ENCODE data around the gene CAMTA1.

CAMTA1 gene

DNA sequence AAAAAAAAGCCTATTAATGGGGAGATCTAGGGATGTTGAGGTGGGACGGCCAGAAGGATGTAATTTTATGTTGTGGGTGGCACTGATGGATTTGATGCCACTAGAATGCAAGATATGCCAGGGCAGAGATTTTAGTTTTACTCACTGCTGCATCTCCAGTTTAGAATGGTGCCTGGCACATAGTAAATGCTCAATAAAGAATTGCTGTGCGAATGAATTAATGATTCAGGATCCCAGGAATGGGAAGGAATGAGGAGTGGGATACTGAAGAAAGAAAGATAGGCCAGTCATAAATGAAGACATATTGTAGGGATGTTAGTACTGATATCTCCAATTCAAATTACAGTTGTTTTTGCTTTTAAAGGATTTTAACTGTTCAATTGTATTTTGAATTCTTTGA lies 72.6 kb downstream of the CAMTA1 start:
- no peak overlapping the region for H3K27ac ChIP-seq (ENCODE audit: low read depth, low read length)
- no peak overlapping the region for H3K4me3 ChIP-seq (ENCODE audit: low read depth in 1 of 5, low read length in 5 of 5)
- H3K9me3 ChIP-seq (ENCODE audit: control insufficient read depth in 5 of 5, low read length in 5 of 5): no peaks in the 10 kb centered on the region
- peaks cover 0 to 9% (median 7%) of the 10 kb centered on the region in 5 donors for H3K4me1 ChIP-seq (ENCODE audit: control insufficient read depth in 5 of 5, insufficient read depth in 5 of 5, low read length in 5 of 5)
- H3K27me3 ChIP-seq (ENCODE audit: control insufficient read depth in 5 of 5, insufficient read depth in 4 of 5, low read length in 5 of 5): no peaks in the 10 kb centered on the region
- no peak overlapping the region for H3K9ac ChIP-seq (ENCODE audit: low read length in 5 of 5)
- peaks cover 0 to 8% (median 0%) of the 10 kb centered on the region in 5 donors for H3K36me3 ChIP-seq (ENCODE audit: control insufficient read depth in 5 of 5, insufficient read depth in 5 of 5, low read length in 5 of 5)

DNA sequence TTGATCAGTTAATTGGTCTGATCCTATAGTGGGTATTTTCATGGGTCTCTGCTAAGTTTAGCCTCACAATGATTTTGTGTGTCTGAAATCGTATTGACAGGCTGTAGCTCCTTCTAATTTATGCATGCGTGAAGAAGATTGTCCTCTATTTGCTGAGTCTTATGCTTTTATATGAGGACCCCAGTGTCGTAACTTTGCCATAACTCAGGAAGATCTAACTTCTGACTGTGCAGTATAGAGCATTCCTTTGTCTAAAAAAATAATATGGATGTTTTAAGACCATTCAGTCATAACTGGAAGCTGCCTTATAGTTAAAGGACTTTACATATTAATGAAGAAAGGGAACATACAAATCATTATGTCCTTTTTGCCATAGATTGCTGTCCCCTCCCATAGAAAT lies 73.3 kb downstream of the CAMTA1 start:
- no peak overlapping the region for H3K27ac ChIP-seq (ENCODE audit: low read depth, low read length)
- H3K4me1 ChIP-seq (ENCODE audit: control insufficient read depth in 5 of 5, insufficient read depth in 5 of 5, low read length in 5 of 5): peaks cover 0 to 9% (median 7%) of the 10 kb centered on the region in 5 donors

DNA sequence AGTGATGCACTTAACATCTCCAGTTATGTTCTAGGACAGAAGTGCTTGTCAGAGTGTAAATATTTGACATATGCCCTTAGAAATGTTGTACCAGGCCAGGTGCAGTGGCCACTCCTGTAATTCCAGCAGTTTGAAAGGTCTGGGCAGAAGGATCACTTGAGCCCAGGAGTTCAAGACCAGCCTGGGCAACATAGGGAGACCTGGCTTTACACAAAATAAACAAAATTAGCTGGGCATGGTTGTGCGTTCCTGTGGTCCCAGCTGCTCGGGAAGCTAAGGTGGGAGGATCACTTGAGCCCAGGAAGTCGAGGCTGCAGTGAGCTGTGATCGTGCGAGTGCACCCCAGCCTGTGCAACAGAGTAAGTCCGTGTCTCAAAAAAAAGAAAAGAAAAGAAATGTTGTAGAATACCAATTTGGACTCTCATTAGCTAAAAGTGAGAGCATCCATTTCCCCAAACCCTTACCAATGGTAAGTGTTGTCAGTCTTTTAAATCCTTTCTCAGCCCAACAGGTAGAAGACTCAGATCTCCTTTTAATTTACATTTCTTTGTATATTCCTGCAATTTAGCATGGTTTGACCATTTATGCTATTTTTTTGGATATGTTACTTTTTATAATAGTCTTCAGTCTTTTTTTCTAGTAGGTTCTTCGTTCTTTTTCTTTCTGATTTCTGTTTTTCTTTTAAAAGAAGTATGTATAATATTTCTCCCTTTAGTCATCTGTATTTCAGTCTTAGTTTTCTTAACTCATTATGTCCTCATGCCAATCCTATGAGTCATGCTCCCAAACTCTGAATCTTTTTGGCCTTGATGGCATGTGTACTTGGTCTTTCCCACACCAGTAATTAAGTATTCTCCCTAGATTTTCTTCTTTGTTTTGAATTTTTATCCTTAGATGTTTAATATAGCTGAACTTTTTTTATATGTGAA lies 74.4 kb downstream of the CAMTA1 start:
- Histone ChIP-seq H3K9ac (ENCODE audit: low read length in 5 of 5) (peak overlapping the region in 1 of 5 donors; percentile 51), H3K4me1 (ENCODE audit: control insufficient read depth in 5 of 5, insufficient read depth in 5 of 5, low read length in 5 of 5) (peaks cover 0 to 9% (median 7%) of the 10 kb centered on the region in 5 donors), H3K27me3 (ENCODE audit: control insufficient read depth in 5 of 5, insufficient read depth in 4 of 5, low read length in 5 of 5) (no peaks in the 10 kb centered on the region), H3K36me3 (ENCODE audit: control insufficient read depth in 5 of 5, insufficient read depth in 5 of 5, low read length in 5 of 5) (peaks cover 0 to 15% (median 3%) of the 10 kb centered on the region in 5 donors), H3K9me3 (ENCODE audit: control insufficient read depth in 5 of 5, low read length in 5 of 5) (no peaks in the 10 kb centered on the region), H3K27ac (ENCODE audit: low read depth, low read length) (peak overlapping the region; percentile 63), H3K4me3 (ENCODE audit: low read depth in 1 of 5, low read length in 5 of 5) (no peak overlapping the region)

More for the DNA sequence above, 73.3 kb downstream of the CAMTA1 start:
- H3K9me3 ChIP-seq (ENCODE audit: control insufficient read depth in 5 of 5, low read length in 5 of 5): no peaks in the 10 kb centered on the region
- H3K36me3 ChIP-seq (ENCODE audit: control insufficient read depth in 5 of 5, insufficient read depth in 5 of 5, low read length in 5 of 5): peaks cover 0 to 7% (median 0%) of the 10 kb centered on the region in 5 donors
- H3K27me3 ChIP-seq (ENCODE audit: control insufficient read depth in 5 of 5, insufficient read depth in 4 of 5, low read length in 5 of 5): no peaks in the 10 kb centered on the region
- H3K9ac ChIP-seq (ENCODE audit: low read length in 5 of 5): no peak overlapping the region
- no peak overlapping the region for H3K4me3 ChIP-seq (ENCODE audit: low read depth in 1 of 5, low read length in 5 of 5)

DNA sequence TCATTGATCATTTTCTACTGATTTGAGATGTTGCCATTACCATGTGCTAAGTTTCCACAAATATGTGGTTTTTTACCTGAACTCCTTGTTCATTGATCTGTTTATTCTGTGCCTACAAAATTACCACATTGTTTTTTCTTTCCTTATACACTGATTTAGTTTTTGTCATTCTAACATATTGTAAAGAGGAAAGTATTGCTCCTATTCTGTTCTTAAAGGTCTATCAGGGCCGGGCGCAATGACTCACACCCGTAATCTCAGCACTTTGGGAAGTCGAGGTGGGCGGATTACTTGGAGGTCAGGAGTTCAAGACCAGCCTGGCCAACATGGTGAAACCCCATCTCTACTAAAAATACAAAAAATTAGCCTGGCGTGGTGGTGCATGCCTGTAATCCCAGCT lies 75.1 kb downstream of the CAMTA1 start:
- Histone ChIP-seq H3K36me3 (ENCODE audit: control insufficient read depth in 5 of 5, insufficient read depth in 5 of 5, low read length in 5 of 5) (peaks cover 0 to 13% (median 3%) of the 10 kb centered on the region in 5 donors), H3K9me3 (ENCODE audit: control insufficient read depth in 5 of 5, low read length in 5 of 5) (no peaks in the 10 kb centered on the region), H3K9ac (ENCODE audit: low read length in 5 of 5) (peak overlapping the region in 1 of 5 donors; percentile 51), H3K27ac (ENCODE audit: low read depth, low read length) (peak overlapping the region; percentile 18), H3K4me1 (ENCODE audit: control insufficient read depth in 5 of 5, insufficient read depth in 5 of 5, low read length in 5 of 5) (peaks cover 0 to 9% (median 7%) of the 10 kb centered on the region in 5 donors), H3K27me3 (ENCODE audit: control insufficient read depth in 5 of 5, insufficient read depth in 4 of 5, low read length in 5 of 5) (no peaks in the 10 kb centered on the region), H3K4me3 (ENCODE audit: low read depth in 1 of 5, low read length in 5 of 5) (no peak overlapping the region)

DNA sequence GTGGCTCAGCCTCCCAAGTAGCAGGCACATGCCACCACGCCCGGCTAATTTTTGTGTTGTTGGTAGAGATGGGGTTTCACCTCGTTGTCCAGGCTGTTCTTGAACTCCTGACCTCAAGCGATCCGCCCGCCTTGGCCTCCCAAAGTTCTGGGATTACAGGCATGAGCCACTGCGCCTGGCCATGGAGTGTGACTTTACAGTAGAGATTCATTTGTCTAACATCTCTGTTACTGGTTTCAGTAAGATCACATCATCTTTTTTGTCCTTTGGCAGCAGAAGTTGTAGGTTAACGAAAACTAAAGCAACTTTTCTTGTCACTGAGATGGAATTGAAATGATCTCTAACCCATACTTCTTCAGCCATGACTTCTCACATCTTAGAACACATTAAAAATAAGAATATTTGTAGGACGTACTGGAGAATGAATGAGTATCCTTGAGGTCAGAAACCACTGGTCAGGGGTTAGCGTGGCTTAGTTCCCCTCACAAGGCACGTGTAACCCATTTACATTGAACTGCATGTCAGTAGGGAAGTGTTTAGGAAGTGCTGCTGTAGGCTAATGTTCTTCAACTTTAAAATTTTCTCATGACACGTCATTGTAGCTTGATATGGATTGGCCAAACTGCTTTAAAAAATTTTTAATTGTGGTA lies 75.9 kb downstream of the CAMTA1 start:
- Histone ChIP-seq H3K36me3 (ENCODE audit: control insufficient read depth in 5 of 5, insufficient read depth in 5 of 5, low read length in 5 of 5) (peaks cover 0 to 8% (median 3%) of the 10 kb centered on the region in 5 donors), H3K4me1 (ENCODE audit: control insufficient read depth in 5 of 5, insufficient read depth in 5 of 5, low read length in 5 of 5) (peaks cover 0 to 9% (median 7%) of the 10 kb centered on the region in 5 donors), H3K9me3 (ENCODE audit: control insufficient read depth in 5 of 5, low read length in 5 of 5) (no peaks in the 10 kb centered on the region), H3K9ac (ENCODE audit: low read length in 5 of 5) (no peak overlapping the region), H3K27me3 (ENCODE audit: control insufficient read depth in 5 of 5, insufficient read depth in 4 of 5, low read length in 5 of 5) (no peaks in the 10 kb centered on the region), H3K27ac (ENCODE audit: low read depth, low read length) (no peak overlapping the region), H3K4me3 (ENCODE audit: low read depth in 1 of 5, low read length in 5 of 5) (no peak overlapping the region)

DNA sequence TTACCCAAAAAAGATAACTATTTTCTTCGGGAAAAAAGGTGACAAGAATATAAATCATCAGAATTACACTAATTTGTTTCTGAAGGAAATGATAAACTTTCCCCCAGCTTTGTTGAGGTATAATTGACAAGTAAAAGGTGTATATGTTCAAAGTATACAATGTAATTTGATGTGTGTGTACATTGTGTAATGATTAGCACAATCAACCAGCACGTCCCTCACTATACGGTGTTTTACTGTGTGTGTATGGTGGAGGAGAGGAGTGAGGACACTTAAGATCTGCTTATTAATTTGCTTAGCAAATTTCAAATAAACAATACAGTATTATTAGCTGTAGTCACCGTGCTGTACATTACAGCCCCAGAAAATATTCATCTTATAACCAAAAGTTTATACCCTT lies 77.7 kb downstream of the CAMTA1 start:
- no peak overlapping the region for H3K27ac ChIP-seq (ENCODE audit: low read depth, low read length)
- H3K4me3 ChIP-seq (ENCODE audit: low read depth in 1 of 5, low read length in 5 of 5): no peak overlapping the region
- no peaks in the 10 kb centered on the region for H3K9me3 ChIP-seq (ENCODE audit: control insufficient read depth in 5 of 5, low read length in 5 of 5)
- H3K9ac ChIP-seq (ENCODE audit: low read length in 5 of 5): no peak overlapping the region
- no peaks in the 10 kb centered on the region for H3K27me3 ChIP-seq (ENCODE audit: control insufficient read depth in 5 of 5, insufficient read depth in 4 of 5, low read length in 5 of 5)
- H3K36me3 ChIP-seq (ENCODE audit: control insufficient read depth in 5 of 5, insufficient read depth in 5 of 5, low read length in 5 of 5): peaks cover 0 to 8% (median 3%) of the 10 kb centered on the region in 5 donors
- peaks cover 0 to 9% (median 7%) of the 10 kb centered on the region in 5 donors for H3K4me1 ChIP-seq (ENCODE audit: control insufficient read depth in 5 of 5, insufficient read depth in 5 of 5, low read length in 5 of 5)

DNA sequence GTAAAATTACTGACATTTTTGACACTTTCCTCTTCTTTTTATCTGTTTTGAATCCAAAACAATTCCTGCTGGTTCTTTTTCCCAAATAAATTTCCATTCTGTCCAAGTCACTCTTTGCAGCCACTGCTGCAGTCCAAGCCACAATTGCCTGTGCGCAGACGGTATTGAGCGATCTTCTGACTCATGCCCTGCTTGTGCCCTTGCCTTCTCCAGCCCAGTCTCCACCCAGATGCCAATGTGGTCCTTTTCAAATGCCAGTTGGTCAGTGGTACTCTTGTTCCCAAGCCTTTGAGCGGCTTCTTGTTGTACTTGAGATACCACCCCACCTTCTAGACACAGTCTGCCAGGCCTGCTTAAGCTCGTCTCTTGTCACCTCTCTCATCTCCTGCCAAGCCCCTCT lies 78.9 kb downstream of the CAMTA1 start:
- Histone ChIP-seq H3K27ac (ENCODE audit: low read depth, low read length) (no peak overlapping the region), H3K9me3 (ENCODE audit: control insufficient read depth in 5 of 5, low read length in 5 of 5) (no peaks in the 10 kb centered on the region), H3K4me3 (ENCODE audit: low read depth in 1 of 5, low read length in 5 of 5) (no peak overlapping the region), H3K27me3 (ENCODE audit: control insufficient read depth in 5 of 5, insufficient read depth in 4 of 5, low read length in 5 of 5) (no peaks in the 10 kb centered on the region), H3K9ac (ENCODE audit: low read length in 5 of 5) (no peak overlapping the region), H3K4me1 (ENCODE audit: control insufficient read depth in 5 of 5, insufficient read depth in 5 of 5, low read length in 5 of 5) (peaks cover 0 to 9% (median 7%) of the 10 kb centered on the region in 5 donors), H3K36me3 (ENCODE audit: control insufficient read depth in 5 of 5, insufficient read depth in 5 of 5, low read length in 5 of 5) (peaks cover 0 to 8% (median 3%) of the 10 kb centered on the region in 5 donors)

DNA sequence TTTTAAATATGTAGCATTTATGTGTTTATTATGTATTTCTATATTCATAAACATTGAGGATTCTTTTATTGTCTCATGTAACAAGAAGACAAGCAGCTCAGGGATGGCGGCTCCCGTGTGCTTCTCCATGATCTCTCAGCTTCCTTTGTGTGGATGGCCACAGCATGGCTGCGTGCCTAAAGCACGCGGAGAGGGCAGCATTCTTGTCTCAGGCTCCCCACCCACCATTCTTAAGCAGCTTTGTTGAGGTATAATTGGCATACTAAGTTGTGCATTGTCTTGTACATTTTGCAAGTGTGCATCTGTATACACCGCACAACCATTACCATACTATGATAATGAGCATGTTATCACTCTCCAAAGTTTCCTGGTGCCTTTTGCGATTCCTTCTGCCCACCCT lies 81.6 kb downstream of the CAMTA1 start:
- H3K27me3 ChIP-seq (ENCODE audit: control insufficient read depth in 5 of 5, insufficient read depth in 4 of 5, low read length in 5 of 5): no peaks in the 10 kb centered on the region
- peaks cover 0 to 8% (median 3%) of the 10 kb centered on the region in 5 donors for H3K36me3 ChIP-seq (ENCODE audit: control insufficient read depth in 5 of 5, insufficient read depth in 5 of 5, low read length in 5 of 5)
- H3K27ac ChIP-seq (ENCODE audit: low read depth, low read length): no peak overlapping the region
- no peaks in the 10 kb centered on the region for H3K9me3 ChIP-seq (ENCODE audit: control insufficient read depth in 5 of 5, low read length in 5 of 5)
- H3K4me3 ChIP-seq (ENCODE audit: low read depth in 1 of 5, low read length in 5 of 5): no peak overlapping the region
- no peak overlapping the region for H3K9ac ChIP-seq (ENCODE audit: low read length in 5 of 5)
- H3K4me1 ChIP-seq (ENCODE audit: control insufficient read depth in 5 of 5, insufficient read depth in 5 of 5, low read length in 5 of 5): peaks cover 0 to 4% (median 0%) of the 10 kb centered on the region in 5 donors

DNA sequence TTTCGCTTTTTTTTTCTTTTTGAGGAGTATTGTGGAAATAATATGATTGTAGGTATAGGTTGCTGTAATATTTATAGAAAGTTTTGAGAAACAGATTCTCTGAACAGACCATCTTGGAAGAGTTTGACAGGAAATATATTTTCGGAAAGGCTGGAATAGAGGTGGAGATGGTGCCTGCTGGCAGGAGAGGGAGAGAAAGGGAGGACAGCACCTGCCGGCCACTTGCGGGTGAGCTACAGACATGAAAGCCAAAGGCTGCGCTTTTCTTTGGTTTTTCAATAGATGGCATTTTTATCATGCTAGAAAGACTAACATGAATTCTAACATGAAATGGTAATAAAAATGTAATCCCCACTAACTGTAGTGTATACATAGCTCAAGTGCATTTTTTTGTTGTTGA lies 82.1 kb downstream of the CAMTA1 start:
- Histone ChIP-seq H3K36me3 (ENCODE audit: control insufficient read depth in 5 of 5, insufficient read depth in 5 of 5, low read length in 5 of 5) (peaks cover 0 to 8% (median 3%) of the 10 kb centered on the region in 5 donors), H3K27ac (ENCODE audit: low read depth, low read length) (no peak overlapping the region)

More for the DNA sequence above, 82.1 kb downstream of the CAMTA1 start:
- no peak overlapping the region for H3K9ac ChIP-seq (ENCODE audit: low read length in 5 of 5)
- peaks cover 0 to 4% (median 0%) of the 10 kb centered on the region in 5 donors for H3K4me1 ChIP-seq (ENCODE audit: control insufficient read depth in 5 of 5, insufficient read depth in 5 of 5, low read length in 5 of 5)
- no peaks in the 10 kb centered on the region for H3K27me3 ChIP-seq (ENCODE audit: control insufficient read depth in 5 of 5, insufficient read depth in 4 of 5, low read length in 5 of 5)
- no peak overlapping the region for H3K4me3 ChIP-seq (ENCODE audit: low read depth in 1 of 5, low read length in 5 of 5)
- H3K9me3 ChIP-seq (ENCODE audit: control insufficient read depth in 5 of 5, low read length in 5 of 5): no peaks in the 10 kb centered on the region

Measured in subcutaneous abdominal adipose tissue (tissue), 5 donors.